NCI-H1417 treated with DMSO at 0.1 percent for 48 hours (cell line): ENCODE results near the gene TLX2.
"Not testable (repeated sequence)": the region's sequence is repeated elsewhere in the genome, so short reads cannot be mapped to it uniquely, and the experiment has no call there.

Experiments
- DNase-seq: peaks from one replicate; lab custom pipeline; 2025; lab: John Stamatoyannopoulos, UW

TLX2 gene

GRCh38 chr2:74554820-74555531 lies 40.7 kb downstream of the TLX2 start:
- DNase-seq: no peak

- no peak for DNase-seq
Measured at GRCh38 chr2:74555610-74556103, 41.4 kb downstream of the TLX2 start.

GRCh38 chr2:74556159-74556558 lies 41.9 kb downstream of the TLX2 start:
- no peak for DNase-seq

GRCh38 chr2:74556831-74557370 lies 42.7 kb downstream of the TLX2 start:
- no peak for DNase-seq

- no peak for DNase-seq
Measured at GRCh38 chr2:74558284-74559230, 44.3 kb downstream of the TLX2 start.

- DNase-seq: no peak
Measured at GRCh38 chr2:74559912-74560311, 45.7 kb downstream of the TLX2 start.

- no peak for DNase-seq
Measured at GRCh38 chr2:74560591-74560990, 46.3 kb downstream of the TLX2 start.

GRCh38 chr2:74561022-74561421 lies 46.8 kb downstream of the TLX2 start:
- not testable (repeated sequence) for DNase-seq

GRCh38 chr2:74562126-74562775 lies 48.0 kb downstream of the TLX2 start:
- DNase-seq: no peak

GRCh38 chr2:74564222-74564621 lies 50.0 kb downstream of the TLX2 start:
- no peak for DNase-seq

GRCh38 chr2:74566076-74566753 lies 52.0 kb downstream of the TLX2 start:
- no peak for DNase-seq

GRCh38 chr2:74566754-74567085 lies 52.5 kb downstream of the TLX2 start:
- no peak for DNase-seq
